ENCODE data around the gene KCNG2.

Gene KCNG2

GRCh38 chr18:79775441-79776221, 22.1 kb upstream of the KCNG2 start:
- H3K4me2 ChIP-seq (ENCODE audit: low read length), result no peak overlapping the region
- no peak overlapping the region for H2AFZ ChIP-seq (ENCODE audit: low read length)
- H3K79me2 ChIP-seq (ENCODE audit: insufficient read depth, low read length), result no peaks in the 10 kb centered on the region
- no peak overlapping the region for H3K9ac ChIP-seq (ENCODE audit: low read length)
- H3K9me3 ChIP-seq (ENCODE audit: low read length), result no peaks in the 10 kb centered on the region
- TF ChIP-seq EZH2 (IDR thresholded peaks at IDR 0.05; ENCODE audit: borderline replicate concordance, low read length), result no peak
- TF ChIP-seq CTCF (IDR thresholded peaks at IDR 0.05; ENCODE audit: low read length), result no peak
- H3K27ac ChIP-seq (ENCODE audit: low read depth, low read length, poor library complexity, severe bottlenecking), result no peak overlapping the region
- H3K4me1 ChIP-seq (ENCODE audit: insufficient read depth, low read length, severe bottlenecking), result no peaks in the 10 kb centered on the region
- H3K9me2 ChIP-seq (ENCODE audit: low read depth, low read length), result no peaks in the 10 kb centered on the region
- H4K20me1 ChIP-seq (ENCODE audit: insufficient read depth, low read length), result no peaks in the 10 kb centered on the region
- H3F3A ChIP-seq (ENCODE audit: insufficient read depth, low read length), result no peaks in the 10 kb centered on the region
- H3K4me3 ChIP-seq (ENCODE audit: low read depth, low read length, poor library complexity, severe bottlenecking), result no peak overlapping the region
- H3K27me3 ChIP-seq (ENCODE audit: insufficient read depth, low read length), result 0 out of 2 replicates have a peak, but pooled peaks cover 4% of the 10 kb centered on the region
- H3K36me3 ChIP-seq (ENCODE audit: insufficient read depth, low read length), result no peaks in the 10 kb centered on the region

- Histone ChIP-seq H2AFZ (ENCODE audit: low read length) (no peak overlapping the region), H3K9me3 (ENCODE audit: low read length) (no peaks in the 10 kb centered on the region), H3K79me2 (ENCODE audit: insufficient read depth, low read length) (no peaks in the 10 kb centered on the region), H3K9ac (ENCODE audit: low read length) (no peak overlapping the region), H3K4me2 (ENCODE audit: low read length) (no peak overlapping the region), H3K4me3 (ENCODE audit: low read depth, low read length, poor library complexity, severe bottlenecking) (no peak overlapping the region), H3F3A (ENCODE audit: insufficient read depth, low read length) (no peaks in the 10 kb centered on the region), H3K36me3 (ENCODE audit: insufficient read depth, low read length) (no peaks in the 10 kb centered on the region), H3K27ac (ENCODE audit: low read depth, low read length, poor library complexity, severe bottlenecking) (no peak overlapping the region), H3K27me3 (ENCODE audit: insufficient read depth, low read length) (0 out of 2 replicates have a peak, but pooled peaks cover 4% of the 10 kb centered on the region), H4K20me1 (ENCODE audit: insufficient read depth, low read length) (no peaks in the 10 kb centered on the region), H3K9me2 (ENCODE audit: low read depth, low read length) (no peaks in the 10 kb centered on the region), H3K4me1 (ENCODE audit: insufficient read depth, low read length, severe bottlenecking) (no peaks in the 10 kb centered on the region)
- no peak for TF ChIP-seq CTCF (IDR thresholded peaks at IDR 0.05; ENCODE audit: low read length)
- TF ChIP-seq EZH2 (IDR thresholded peaks at IDR 0.05; ENCODE audit: borderline replicate concordance, low read length), result no peak
Measured at GRCh38 chr18:79776674-79777073, 21.1 kb upstream of the KCNG2 start.

GRCh38 chr18:79778291-79778791, 19.4 kb upstream of the KCNG2 start:
- Histone ChIP-seq H3F3A (ENCODE audit: insufficient read depth, low read length) (no peaks in the 10 kb centered on the region), H3K9ac (ENCODE audit: low read length) (no peak overlapping the region), H3K4me1 (ENCODE audit: insufficient read depth, low read length, severe bottlenecking) (no peaks in the 10 kb centered on the region), H3K36me3 (ENCODE audit: insufficient read depth, low read length) (no peaks in the 10 kb centered on the region), H3K27me3 (ENCODE audit: insufficient read depth, low read length) (0 out of 2 replicates have a peak, but pooled peaks cover 4% of the 10 kb centered on the region), H3K9me3 (ENCODE audit: low read length) (no peaks in the 10 kb centered on the region), H3K4me2 (ENCODE audit: low read length) (no peak overlapping the region), H3K9me2 (ENCODE audit: low read depth, low read length) (no peaks in the 10 kb centered on the region), H3K79me2 (ENCODE audit: insufficient read depth, low read length) (no peaks in the 10 kb centered on the region), H3K4me3 (ENCODE audit: low read depth, low read length, poor library complexity, severe bottlenecking) (no peak overlapping the region), H2AFZ (ENCODE audit: low read length) (no peak overlapping the region), H4K20me1 (ENCODE audit: insufficient read depth, low read length) (no peaks in the 10 kb centered on the region), H3K27ac (ENCODE audit: low read depth, low read length, poor library complexity, severe bottlenecking) (no peak overlapping the region)
- no peak for TF ChIP-seq EZH2 (IDR thresholded peaks at IDR 0.05; ENCODE audit: borderline replicate concordance, low read length)
- no peak for TF ChIP-seq CTCF (IDR thresholded peaks at IDR 0.05; ENCODE audit: low read length)
